HAP-1 (cell line): ENCODE measurements around the gene ZSCAN32.

ENCODE experiments used
- DNase-seq, 2 experiments: peaks; one replicate each; pipeline ENCODE4 v3.0.0-alpha.2; 2016 to 2020; ENCODE audit warnings: low spot score in 2 of 2
- H3K27me3 ChIP-seq: fragments of 250-450 bp; sonication (Bioruptor Pico); 2 replicates; pipeline ENCODE4 v1.5.1; 2020; ENCODE audit warnings: low read depth, mild to moderate bottlenecking, moderate library complexity
- H3K36me3 ChIP-seq: fragments of 250-450 bp; sonication (Bioruptor Pico); replicated peaks from 2 replicates; pipeline ENCODE4 v1.5.1; 2020; ENCODE audit warnings: mild to moderate bottlenecking
- H3K4me1 ChIP-seq: fragments of 250-450 bp; sonication (Bioruptor Pico); 2 replicates; pipeline ENCODE4 v1.5.1; 2020; ENCODE audit warnings: mild to moderate bottlenecking
- H3K4me3 ChIP-seq: fragments of 250-450 bp; sonication (Bioruptor Pico); 2 replicates; pipeline ENCODE4 v1.5.1; 2020; ENCODE audit warnings: mild to moderate bottlenecking, moderate library complexity
- H3K9me3 ChIP-seq: fragments of 250-450 bp; sonication (Bioruptor Pico); 2 replicates; pipeline ENCODE4 v1.5.1; 2020; ENCODE audit warnings: mild to moderate bottlenecking, moderate library complexity
- in situ Hi-C: fragments of 300-500 bp; cut with MboI; formaldehyde crosslinking; loops from 3 replicates; pipeline ENCODE4 v1.14.3; 2020; ENCODE audit warnings: low sequenced_read_pairs, inconsistent platforms, mixed read lengths

The ZSCAN32 gene

GRCh38 chr16:3400779-3401688, at the start of gene ZSCAN32, which contains the start of gene ZNF174:
ZSCAN32 (minus strand) TSS chr16:3401004; CDS start chr16:3397557, 3,447 bp downstream.
ZNF174 (plus strand) TSS chr16:3401215; CDS start chr16:3402005, 790 bp downstream.
- no peaks in the 10 kb centered on the region for H3K27me3 ChIP-seq
- peaks cover 7% of the 10 kb centered on the region for H3K9me3 ChIP-seq
- H3K4me3 ChIP-seq: peak within 1 kb of the TSS; percentile 79
- peaks cover 4% of the 10 kb centered on the region for H3K4me1 ChIP-seq
- peak; percentile 97 to 99 for DNase-seq
- in situ Hi-C loops: no loop called here
- H3K36me3 ChIP-seq: peaks cover 41% of the 10 kb centered on the region

GRCh38 chr16:3444032-3444388, 43.2 kb upstream of the ZSCAN32 start:
- Histone ChIP-seq H3K36me3 (peaks cover 30% of the 10 kb centered on the region), H3K9me3 (no peaks in the 10 kb centered on the region), H3K4me3 (peak overlapping the region; percentile 63), H3K4me1 (peaks cover 9% of the 10 kb centered on the region), H3K27me3 (no peaks in the 10 kb centered on the region)
- in situ Hi-C loops: no loop called here
- peak; percentile 74 to 85 for DNase-seq

- H3K27me3 ChIP-seq: no peaks in the 10 kb centered on the region
- in situ Hi-C loops: no loop called here
- H3K36me3 ChIP-seq: peaks cover 24% of the 10 kb centered on the region
- no peaks in the 10 kb centered on the region for H3K9me3 ChIP-seq
- DNase-seq: peak; percentile 95 to 98
- peak within 1 kb of the TSS; percentile 63 for H3K4me3 ChIP-seq
- H3K4me1 ChIP-seq: peaks cover 9% of the 10 kb centered on the region
Observed at GRCh38 chr16:3443108-3444031, 42.6 kb upstream of the ZSCAN32 start, which contains the start of the genes NAA60 and ZNF597. NAA60 (plus strand) TSS chr16:3443680; CDS start chr16:3476228, 32,548 bp downstream. ZNF597 (minus strand) TSS chr16:3443504; CDS start chr16:3443153, 351 bp downstream.

GRCh38 chr16:3439637-3440036, 38.8 kb upstream of the ZSCAN32 start:
- DNase-seq: no peak
- in situ Hi-C loops: no loop called here
- Histone ChIP-seq H3K36me3 (peaks cover 27% of the 10 kb centered on the region), H3K9me3 (no peaks in the 10 kb centered on the region), H3K4me1 (peaks cover 5% of the 10 kb centered on the region), H3K4me3 (no peak overlapping the region), H3K27me3 (no peaks in the 10 kb centered on the region)

GRCh38 chr16:3434373-3434772, 33.6 kb upstream of the ZSCAN32 start:
- Histone ChIP-seq H3K4me3 (no peak overlapping the region), H3K27me3 (no peaks in the 10 kb centered on the region; the same call in 1 of the 2 replicates), H3K36me3 (peaks cover 11% of the 10 kb centered on the region), H3K9me3 (no peaks in the 10 kb centered on the region), H3K4me1 (no peaks in the 10 kb centered on the region)
- DNase-seq: no peak
- in situ Hi-C loops: no loop called here

GRCh38 chr16:3431779-3432219, 31.0 kb upstream of the ZSCAN32 start:
- Histone ChIP-seq H3K27me3 (no peaks in the 10 kb centered on the region; the same call in 1 of the 2 replicates), H3K9me3 (no peaks in the 10 kb centered on the region), H3K4me3 (no peak overlapping the region), H3K4me1 (no peaks in the 10 kb centered on the region), H3K36me3 (peaks cover under 1% of the 10 kb centered on the region)
- DNase-seq: no peak
- in situ Hi-C loops: no loop called here

- H3K4me3 ChIP-seq: no peak overlapping the region
- DNase-seq: no peak
- no peaks in the 10 kb centered on the region for H3K27me3 ChIP-seq
- H3K36me3 ChIP-seq: no peaks in the 10 kb centered on the region; the same call in 1 of the 2 replicates
- H3K9me3 ChIP-seq: peaks cover 7% of the 10 kb centered on the region; the same call in 1 of the 2 replicates
- no peaks in the 10 kb centered on the region for H3K4me1 ChIP-seq
- in situ Hi-C loops: no loop called here
Observed at GRCh38 chr16:3413730-3414379, 13.1 kb upstream of the ZSCAN32 start.

GRCh38 chr16:3408561-3409197, 7.9 kb upstream of the ZSCAN32 start:
- no peak for DNase-seq
- H3K36me3 ChIP-seq: peaks cover 43% of the 10 kb centered on the region
- in situ Hi-C loops: no loop called here
- peaks cover 24% of the 10 kb centered on the region for H3K9me3 ChIP-seq
- H3K4me1 ChIP-seq: no peaks in the 10 kb centered on the region
- H3K27me3 ChIP-seq: no peaks in the 10 kb centered on the region
- H3K4me3 ChIP-seq: no peak overlapping the region

- H3K4me1 ChIP-seq: peaks cover 4% of the 10 kb centered on the region
- H3K36me3 ChIP-seq: peaks cover 42% of the 10 kb centered on the region
- in situ Hi-C loops: no loop called here
- peaks cover 9% of the 10 kb centered on the region for H3K9me3 ChIP-seq
- DNase-seq: peak in 1 of 2 experiments; percentile 33
- peak overlapping the region; percentile 79 for H3K4me3 ChIP-seq
- H3K27me3 ChIP-seq: no peaks in the 10 kb centered on the region
Observed at GRCh38 chr16:3401719-3402397, 1.1 kb upstream of the ZSCAN32 start.

GRCh38 chr16:3400446-3400778, 392 bp downstream of the ZSCAN32 start:
- in situ Hi-C loops: no loop called here
- H3K9me3 ChIP-seq: 0 out of 2 replicates have a peak, but pooled peaks cover 3% of the 10 kb centered on the region
- peaks cover 4% of the 10 kb centered on the region for H3K4me1 ChIP-seq
- H3K36me3 ChIP-seq: peaks cover 40% of the 10 kb centered on the region
- H3K27me3 ChIP-seq: no peaks in the 10 kb centered on the region
- peak overlapping the region; percentile 79 for H3K4me3 ChIP-seq
- DNase-seq: no peak

- Histone ChIP-seq H3K4me3 (no peak overlapping the region), H3K36me3 (peaks cover 42% of the 10 kb centered on the region), H3K27me3 (no peaks in the 10 kb centered on the region), H3K4me1 (no peaks in the 10 kb centered on the region), H3K9me3 (peaks cover 5% of the 10 kb centered on the region)
- no peak for DNase-seq
- in situ Hi-C loops: no loop called here
Observed at GRCh38 chr16:3389663-3390338, 11.0 kb downstream of the ZSCAN32 start.

- in situ Hi-C loops: no loop called here
- Histone ChIP-seq H3K27me3 (no peaks in the 10 kb centered on the region), H3K9me3 (peaks cover 11% of the 10 kb centered on the region), H3K4me3 (no peak overlapping the region), H3K36me3 (peaks cover 49% of the 10 kb centered on the region), H3K4me1 (no peaks in the 10 kb centered on the region)
- no peak for DNase-seq
Observed at GRCh38 chr16:3388325-3388724, 12.5 kb downstream of the ZSCAN32 start.
